NCI-H1105 treated with DMSO at 0.1 percent for 48 hours (cell line): ENCODE results near the gene ELK4.

Experiments
- DNase-seq: peaks from one replicate; lab custom pipeline; 2025; lab: John Stamatoyannopoulos, UW

Gene ELK4

DNA sequence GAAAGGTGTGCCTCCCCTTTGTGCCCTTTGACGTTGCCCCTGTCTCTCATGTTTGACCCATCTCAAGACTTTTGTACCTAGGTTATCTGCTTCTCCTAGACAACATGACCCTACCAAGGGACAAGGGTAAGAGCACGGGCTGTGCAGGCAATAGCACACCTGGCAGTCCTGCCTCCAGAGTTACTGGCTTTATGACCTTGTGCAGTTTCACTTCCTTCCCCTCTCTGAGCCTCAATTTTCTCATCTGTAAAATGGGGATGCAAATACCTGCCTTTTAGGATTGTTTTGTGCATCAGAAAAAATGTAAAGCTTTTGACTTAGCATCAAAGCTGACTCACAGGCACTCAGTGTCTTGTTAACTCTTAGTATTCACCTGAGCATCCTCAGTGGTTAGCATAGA lies 36.4 kb downstream of the ELK4 start:
- no peak for DNase-seq

DNA sequence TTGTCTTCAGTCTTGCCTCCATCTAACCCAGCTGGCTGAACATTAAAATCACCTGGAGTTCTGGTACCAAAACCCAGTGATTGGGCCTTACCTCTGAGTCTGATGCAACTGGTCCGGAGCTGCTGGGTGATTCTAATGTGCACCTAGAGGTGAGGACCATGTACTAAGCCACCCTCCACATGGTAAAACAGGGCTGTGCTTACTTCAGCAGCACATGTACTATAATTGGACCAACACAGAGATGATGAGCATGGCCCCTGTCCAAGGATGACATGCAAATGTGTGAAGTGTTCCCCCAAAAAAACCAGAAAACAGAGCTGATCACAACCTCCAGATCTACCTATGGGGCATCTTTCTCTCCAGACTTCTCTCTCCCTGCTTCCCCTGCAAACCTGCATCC lies 37.0 kb downstream of the ELK4 start:
- no peak for DNase-seq

DNA sequence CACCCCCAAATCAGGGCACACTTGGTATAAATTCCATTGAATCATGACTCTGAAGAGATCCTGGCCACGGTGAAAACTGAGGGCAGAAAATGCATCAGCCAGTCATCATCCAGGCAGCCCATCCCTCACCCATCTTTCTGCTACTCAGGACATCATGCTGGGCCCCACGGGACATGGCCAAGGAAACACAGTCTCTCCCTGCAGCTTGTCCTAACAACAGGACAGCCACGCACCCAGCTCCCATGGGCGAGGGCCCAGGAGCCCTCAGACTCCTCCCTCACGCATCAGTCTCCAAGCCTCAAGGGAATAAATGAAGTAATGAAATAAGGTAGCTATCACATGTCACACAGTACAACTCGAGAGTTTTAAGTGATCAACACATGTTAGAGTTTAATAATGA lies 37.8 kb downstream of the ELK4 start:
- DNase-seq: no peak

DNA sequence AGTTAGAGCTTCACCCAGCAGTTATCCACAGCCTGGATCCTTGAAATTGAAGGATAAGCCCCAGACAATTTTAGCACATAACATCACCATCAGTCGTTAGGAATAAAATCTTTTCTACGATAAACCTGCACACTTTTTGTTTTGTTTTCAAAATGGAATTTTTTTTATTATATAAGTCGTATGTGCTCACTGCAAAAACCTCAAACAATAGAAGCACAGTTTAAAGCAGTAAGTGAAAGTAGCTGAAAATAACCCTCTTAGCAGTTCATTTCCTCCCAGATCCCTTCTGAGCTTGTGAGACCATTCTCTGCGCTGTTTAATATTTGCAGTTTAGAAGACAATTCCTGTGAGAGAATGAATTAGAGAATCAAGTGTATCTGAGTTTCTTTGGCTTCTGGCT lies 38.3 kb downstream of the ELK4 start:
- DNase-seq: no peak

DNA sequence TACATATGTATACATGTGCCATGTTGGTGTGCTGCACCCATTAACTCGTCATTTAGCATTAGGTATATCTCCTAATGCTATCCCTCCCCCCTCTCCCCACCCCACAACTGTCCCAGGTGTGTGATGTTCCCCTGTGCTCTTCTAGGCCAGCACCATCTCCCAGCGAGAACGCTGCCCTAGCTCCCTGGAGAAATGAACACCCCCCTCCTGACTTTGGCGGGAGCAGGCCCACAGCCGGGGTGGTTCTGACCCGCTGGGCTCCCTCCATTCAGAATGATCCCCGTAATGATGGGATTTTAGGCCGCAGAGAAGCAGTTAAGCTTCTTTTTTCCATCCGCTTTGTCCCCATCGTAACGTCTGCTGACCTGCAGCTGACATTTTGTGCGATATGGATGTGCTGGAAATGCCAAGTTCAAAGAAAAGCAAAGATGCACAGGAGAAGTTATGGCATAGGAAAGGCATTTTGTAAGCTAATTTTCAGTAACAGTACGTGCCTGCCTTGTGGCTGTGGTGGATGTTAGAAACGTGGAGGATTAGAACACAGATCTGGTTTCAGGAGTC lies 39.3 kb downstream of the ELK4 start:
- DNase-seq: no peak

DNA sequence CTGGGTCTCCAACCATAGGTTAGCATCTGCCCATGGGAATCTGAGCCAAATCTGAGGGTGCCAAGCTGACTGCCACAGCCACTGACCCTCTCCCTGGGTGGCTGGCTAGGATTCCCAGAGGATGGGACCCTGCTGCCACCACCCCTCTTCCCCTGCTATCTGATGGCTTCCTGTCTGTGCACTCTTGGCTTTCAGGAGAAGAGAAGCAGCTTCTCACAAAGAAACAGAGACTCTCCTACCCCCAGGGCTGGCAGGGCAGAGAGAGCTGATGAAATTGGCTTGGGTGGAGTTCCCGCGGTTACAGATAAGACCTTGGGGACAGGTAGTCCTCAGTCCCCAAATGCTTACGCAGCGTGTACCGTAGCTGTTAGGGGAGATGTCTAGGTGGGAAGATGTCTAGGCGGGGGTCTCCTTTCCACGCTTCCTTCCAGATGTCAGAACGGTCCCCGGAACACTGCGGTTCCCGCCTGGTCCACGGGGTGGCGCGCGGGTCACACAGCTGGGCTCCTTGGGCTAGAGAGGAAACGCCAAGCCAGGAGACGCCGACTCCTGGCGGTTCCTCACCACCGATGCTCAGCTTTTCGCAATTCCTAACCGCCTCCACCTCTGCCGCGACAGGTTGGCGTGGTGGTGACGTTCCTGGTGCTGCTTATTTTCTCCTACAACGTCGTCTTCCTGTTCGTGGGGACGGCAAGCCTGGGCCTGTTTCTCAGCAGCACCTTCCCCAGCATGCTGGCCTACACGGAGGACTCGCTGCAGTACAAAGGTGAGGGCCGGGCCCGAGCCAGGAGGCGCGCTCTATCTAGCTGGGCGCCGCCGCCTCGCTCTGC lies 40.1 kb downstream of the ELK4 start:
- DNase-seq: peak; percentile 96

DNA sequence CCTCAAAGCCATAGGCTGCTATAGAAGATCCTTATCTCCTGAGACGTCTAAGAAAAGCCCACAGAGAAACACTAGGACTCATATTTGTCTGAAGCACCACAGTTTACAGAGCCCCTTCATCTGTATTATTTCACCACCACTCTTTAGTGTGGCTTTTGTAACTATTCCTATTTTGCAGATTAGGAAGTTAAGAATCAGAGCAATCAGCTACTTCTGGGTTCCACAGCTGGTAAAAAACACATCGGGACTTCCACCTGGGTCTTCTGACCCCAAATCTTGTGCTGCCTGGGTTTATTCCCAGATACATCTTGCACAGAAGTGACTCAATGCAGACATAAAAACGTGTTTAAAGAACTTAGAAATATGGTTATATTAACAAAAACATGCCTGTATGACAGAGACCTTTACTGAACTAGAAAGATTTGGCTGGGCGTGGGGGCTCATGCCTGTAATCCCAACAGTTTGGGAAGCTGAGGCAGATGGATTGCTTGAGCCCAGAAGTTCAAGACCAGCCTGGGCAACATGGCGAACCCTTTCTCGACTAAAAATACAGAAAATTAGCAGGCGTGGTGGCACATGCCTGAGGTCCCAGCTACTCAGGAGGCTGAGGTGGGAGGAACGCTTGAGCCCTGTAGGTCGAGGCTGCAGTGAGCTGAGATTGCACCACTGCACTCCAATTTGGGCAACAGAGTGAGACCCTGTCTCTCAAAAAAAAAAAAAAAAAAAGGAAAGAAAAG lies 40.9 kb downstream of the ELK4 start:
- DNase-seq: no peak

DNA sequence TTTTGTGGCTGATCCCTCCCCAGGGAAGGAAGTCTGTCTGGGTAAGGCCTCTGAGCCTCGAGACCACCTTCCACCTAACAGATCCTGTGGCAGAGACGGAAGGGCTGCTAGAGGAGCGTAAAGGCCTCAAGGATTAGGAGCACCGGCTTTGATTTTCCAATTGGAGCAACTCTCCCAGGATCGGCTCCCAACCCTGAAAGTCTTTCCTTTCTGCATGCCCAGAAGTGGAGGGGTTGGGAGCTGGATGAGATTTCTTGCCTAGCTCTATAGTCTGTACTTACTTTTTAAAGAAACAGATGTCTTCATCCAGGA lies 41.4 kb downstream of the ELK4 start:
- DNase-seq: no peak

DNA sequence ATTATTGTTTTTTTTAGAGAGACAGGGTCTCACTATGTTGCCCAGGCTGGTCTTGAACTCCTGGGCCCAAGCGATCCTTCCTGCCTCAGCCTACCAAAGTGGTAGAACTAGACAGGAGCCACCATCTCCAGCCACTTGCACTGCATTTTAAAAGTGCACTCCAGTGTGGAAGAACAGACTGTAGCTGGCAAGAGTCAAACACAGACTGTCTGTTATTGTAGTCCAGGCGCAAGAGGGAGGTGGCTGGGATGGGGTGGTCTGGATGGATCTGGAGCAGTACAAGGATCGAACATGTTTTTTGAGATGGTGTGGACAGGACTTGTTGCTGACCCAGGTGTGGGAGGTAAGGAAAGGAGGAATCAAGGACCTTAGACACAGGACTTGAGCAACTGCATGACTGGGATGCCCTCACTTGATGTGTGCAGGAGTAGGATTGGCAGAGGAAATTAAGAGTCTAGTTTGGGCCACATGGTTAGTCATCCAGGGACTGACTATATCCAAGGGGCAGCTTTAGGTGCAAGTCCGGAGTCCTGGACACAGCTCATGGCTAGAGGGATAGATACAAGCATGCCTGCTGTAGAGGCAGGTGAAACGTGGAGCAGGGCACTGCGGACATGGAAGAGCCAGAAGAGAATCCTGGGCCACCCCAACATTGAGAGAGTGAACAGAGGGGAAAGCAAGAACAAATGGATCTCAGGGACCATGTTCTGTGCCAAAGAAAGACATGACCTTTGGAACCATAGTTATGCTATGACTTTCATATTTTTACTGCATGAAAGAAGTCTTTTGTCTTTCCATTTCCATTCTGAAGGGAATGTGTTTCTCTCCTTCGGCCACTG lies 42.0 kb downstream of the ELK4 start:
- DNase-seq: no peak

DNA sequence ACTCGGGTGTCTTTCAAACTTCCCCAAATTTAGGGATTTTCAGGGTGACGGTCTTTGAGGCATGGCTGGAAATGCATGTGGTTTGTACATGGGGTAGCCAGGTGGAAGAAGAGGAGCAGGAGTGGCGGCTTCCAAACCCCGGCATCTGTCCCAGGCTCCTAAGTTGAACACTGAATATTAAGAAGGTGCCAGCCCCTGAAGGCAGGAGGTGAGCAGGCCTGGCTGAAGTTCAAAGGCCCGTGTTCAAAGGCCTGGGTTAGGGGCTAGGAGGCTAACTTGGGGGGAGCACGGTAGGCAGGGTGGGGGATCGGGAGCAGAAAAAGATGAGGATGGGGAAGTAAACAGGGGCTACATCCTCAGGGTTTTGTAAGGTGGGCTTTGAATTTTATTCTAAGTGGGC lies 42.8 kb downstream of the ELK4 start:
- DNase-seq: no peak

DNA sequence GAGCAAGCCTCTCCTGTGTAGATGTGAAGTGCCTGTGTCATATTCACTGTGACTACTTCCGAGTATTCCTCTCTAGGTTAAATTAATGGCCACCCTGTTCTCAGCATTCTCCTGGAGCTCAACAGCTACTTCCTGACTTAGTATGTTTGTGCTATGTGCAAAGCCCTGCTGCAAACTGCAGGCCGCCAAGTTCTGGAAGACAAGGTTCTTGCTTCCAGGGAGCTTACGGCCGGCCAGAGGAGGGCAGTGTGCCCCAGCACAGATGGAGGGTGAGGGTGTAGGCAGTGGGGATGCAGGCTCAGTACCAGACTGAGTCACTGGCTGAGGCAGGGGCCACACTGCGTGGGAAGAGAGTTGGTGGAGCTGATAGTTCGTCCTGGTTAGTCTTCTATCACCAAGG lies 43.2 kb downstream of the ELK4 start:
- no peak for DNase-seq

DNA sequence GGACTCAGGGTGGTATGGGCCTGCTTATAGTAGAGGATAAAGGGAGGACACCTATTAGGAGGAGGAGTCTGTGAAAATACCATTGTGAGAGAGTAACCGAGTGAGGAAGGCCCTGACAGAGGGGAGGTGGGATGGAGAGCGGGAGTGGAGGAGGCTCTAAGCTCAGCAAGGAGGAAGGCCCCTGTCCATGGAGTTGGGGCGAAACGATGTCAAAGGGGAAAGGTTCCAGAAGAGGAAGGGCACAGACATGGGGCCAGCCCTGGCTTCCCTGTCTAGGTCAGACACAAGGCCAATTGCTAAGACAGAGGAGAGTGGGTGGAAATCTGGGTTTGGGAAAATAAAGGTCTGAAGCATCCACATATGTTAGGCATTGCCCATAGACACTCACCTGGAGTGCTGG lies 44.2 kb downstream of the ELK4 start:
- DNase-seq: no peak

DNA sequence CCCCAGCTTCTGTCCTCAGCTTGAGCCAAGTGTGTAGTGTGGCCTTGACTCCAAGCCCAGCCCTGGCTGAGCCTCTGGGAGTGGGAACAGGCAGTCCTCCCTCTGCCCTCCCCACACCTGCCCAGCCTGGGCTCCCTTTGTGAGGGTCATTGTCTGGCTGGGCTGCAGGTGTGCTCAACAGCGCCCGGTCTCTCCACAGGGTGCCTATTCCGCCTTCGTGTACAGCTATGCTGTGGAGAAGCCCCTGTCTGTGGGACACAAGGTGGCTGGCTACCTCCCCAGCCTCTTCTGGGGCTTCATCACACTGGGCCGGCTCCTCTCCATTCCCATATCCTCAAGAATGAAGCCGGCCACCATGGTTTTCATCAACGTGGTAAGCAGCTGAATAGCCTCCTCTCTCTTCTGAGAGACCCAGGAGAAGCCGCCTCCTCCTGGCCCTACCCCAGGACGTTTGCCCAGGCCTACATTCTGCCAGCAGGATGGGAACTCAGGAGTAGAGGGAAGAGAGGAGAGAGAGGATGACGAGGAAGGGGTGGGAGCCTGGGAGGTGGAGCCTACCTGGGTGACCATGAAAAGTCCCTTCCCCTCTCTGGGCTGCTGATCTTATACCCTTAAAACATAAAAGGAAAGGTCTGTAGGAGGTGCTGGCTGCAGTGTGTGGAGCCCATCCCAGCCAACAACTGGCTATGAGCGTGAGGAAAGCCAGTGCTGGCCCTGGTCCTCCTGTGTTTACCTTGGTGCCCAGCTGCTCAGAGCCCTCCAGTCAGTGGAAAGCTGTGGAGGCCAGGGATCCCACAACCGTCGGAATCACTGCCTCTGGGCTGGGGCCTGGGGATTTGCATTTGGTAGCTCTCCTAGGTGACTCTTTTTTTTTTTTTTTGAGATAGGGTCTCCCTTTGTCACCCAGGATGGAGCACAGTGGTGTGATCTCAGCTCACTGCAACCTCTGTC lies 45.7 kb downstream of the ELK4 start:
- no peak for DNase-seq

DNA sequence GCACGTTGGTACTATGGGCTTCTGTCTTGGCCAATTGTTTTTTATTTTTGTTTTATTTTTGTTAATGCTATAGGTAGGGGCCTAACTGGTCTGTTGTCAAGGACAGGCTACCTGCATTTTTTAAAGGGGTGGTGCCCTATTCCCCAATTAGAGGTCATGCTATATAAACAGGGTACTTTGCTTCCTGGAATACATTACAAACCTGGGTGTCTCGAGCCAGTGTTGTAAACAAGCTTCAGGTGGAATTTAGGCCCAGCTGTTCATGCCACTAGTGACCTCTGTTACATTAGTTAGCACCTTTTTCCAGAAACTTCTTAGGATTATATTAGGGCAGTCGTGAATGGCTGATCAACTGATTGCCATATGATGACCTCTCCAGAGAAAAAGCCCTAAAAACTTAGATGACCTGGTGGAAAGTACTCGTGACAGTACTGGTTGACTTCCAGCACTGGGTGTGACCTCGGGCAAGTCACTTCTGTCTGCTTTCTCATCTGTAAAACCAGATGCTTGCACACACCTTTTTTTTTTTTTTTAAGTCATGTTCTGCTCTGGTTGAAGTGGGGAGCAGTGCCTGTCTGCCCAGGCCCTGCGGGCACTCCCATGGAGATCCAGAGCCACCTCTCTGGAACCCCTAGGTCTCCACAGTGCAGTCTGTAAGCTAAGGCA lies 46.5 kb downstream of the ELK4 start:
- DNase-seq: no peak

DNA sequence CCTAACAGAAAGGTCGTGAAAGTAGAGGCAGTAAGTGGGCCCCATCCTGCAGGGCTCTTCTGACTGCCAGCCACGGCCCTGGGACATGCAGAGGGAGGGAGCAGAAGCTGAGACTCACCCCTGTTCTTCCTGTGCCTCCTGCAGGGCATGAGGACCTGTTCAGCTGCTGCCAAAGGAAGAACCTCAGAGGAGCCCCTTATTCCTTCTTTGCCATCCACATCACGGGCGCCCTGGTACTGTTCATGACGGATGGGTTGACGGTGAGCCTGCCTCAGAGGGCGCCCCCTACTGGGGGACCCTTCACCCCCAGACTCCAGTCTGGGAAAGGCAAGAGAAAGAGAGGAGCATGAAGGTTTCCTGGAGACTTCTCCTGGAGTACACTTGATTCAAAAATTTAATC lies 47.1 kb downstream of the ELK4 start:
- DNase-seq: no peak

DNA sequence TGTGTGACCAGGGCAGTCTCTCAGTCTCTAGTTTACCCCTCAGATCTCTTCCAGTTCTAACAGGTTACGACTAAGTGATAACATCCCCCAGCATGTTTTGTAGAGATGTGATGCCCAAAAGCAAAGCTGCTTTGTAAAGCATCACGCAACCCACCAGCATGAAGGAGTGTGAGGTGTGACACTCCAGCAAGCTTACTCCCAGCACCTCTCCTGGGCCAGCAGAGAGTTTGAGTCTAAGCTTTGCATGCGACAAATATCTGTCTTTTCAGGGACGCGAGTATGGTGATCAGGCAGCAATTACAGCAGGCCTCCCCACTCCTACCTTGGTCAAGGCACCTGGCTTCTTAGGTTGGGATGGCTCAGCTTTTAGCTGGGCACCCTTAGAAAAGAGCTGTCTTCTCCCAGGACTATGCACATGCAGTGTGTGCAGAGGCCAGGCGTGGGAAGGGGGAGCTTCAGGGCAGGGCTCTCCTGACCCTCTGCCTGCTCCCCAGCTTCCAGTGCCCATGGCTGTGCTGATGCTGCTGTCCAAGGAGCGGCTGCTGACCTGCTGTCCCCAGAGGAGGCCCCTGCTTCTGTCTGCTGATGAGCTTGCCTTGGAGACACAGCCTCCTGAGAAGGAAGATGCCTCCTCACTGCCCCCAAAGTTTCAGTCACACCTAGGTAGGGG lies 48.2 kb downstream of the ELK4 start:
- DNase-seq: no peak

DNA sequence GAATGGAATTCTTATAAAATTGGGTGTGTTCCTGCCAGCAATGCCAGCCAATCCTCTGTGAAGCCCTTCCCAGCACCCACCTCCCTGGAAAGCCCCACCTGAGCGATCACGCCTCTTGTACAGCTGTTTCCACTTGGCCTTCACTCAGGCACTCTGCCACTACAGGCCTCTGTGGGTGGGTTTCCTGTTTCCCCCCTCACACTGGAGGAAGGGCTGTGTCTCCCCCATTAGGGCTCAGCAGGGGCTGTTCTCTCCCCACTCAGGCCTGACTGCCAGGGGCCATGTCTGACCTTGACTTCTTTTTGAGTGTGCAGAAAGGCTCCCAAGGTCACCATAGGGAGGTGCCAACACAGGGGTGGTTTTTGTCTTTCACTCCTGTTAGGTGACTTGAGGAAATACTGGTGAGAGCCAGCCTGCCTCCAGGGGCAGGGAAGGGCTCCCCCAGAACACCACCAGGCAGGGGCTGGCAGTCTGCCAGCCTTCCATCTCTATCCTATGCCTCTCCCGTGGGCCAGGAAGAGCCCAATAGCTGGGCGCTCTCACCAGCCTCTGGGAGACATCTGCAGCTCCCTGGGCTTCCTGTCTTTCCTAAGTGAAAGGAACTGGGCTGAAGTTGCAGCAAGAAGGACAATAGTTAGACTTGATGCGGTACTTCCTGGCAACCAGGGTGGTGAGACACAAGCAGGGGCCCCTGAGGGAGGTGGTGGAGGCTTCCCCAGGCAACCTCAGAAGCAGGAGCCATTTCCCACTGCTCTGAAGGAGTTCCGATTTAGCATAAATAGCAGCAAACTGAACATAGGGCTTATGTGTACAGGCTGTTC lies 49.1 kb downstream of the ELK4 start:
- DNase-seq: peak; percentile 27

DNA sequence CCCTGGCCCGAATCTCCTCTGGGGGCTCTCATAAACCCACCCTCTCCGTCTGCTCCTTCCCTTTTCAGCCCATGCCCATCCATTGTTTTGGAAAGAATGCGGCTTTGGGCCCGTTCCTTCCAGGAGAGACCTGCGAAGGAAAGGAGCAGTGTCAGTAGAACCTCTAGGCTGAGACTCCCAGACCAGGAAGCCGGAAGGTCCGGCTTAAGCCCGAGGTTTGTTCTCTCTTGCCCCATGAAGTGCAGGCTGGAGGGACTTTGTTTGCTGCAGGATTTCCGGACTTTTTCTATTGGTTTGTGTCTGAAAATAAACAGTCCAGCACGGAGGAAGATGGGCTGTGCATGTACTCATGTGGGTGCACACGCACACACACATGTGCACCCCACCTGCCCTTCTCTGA lies 49.8 kb downstream of the ELK4 start:
- DNase-seq: no peak

DNA sequence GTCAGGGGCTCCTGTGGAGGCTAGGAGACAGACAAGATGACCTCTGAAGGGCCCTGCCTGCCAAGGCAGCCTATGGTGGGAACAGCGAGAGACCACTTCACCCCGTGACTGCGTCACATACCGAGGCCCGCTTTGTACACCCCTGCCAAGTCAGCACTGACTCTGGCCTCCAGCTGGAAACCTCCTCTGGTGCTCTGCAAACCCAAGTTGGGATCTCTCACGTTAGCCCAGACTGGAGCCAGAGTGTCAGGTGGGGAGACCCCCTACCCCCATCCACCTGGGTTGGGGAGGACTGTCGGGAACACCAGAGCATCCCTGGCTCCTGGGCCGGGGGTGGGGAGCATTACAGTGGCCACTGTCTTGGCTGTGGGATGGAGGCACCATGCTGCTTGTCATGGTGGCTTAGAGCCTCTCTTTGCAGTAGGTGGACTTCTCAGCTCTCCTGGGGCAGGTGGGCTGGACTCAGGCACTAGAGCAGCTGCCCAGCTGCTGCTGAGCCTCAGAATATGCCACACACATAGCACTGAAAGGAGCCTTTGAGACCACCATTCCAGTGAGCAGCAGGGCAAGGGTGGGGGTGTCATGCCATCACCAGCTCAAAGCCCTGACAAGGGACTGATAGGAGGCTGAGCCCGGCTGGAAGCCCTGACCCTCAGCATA lies 50.4 kb downstream of the ELK4 start:
- no peak for DNase-seq
